SU-DHL-6 (cell line): ENCODE results near the gene UNC119.
"Not testable (repeated sequence)": the region's sequence is repeated elsewhere in the genome, so short reads cannot be mapped to it uniquely, and the experiment has no call there.

ENCODE experiments used
- H2AFZ ChIP-seq: fragments of 200-600 bp; sonication (generic); 2 replicates; pipeline ENCODE4 v1.6.1; 2014; ENCODE audit warnings: low read depth, mild to moderate bottlenecking, moderate library complexity, mixed read lengths, antibody characterized with exemption, low read length; ENCODE audit not compliant: severe bottlenecking
- H3F3A ChIP-seq: fragments of 200-600 bp; shearing (Covaris generic); 2 replicates; pipeline ENCODE4 v1.6.0; 2016; ENCODE audit warnings: antibody characterized with exemption, mild to moderate bottlenecking; ENCODE audit not compliant: insufficient read depth
- H3K27ac ChIP-seq: fragments of 200-600 bp; sonication (generic); 2 replicates; pipeline ENCODE4 v1.5.1; 2016; ENCODE audit warnings: low read depth, mild to moderate bottlenecking, low read length, moderate library complexity, mixed read lengths
- H3K27me3 ChIP-seq: fragments of 200-600 bp; sonication (generic), shearing (Covaris generic); 2 replicates; pipeline ENCODE4 v1.6.0; 2014; ENCODE audit warnings: mild to moderate bottlenecking, low read length
- H3K36me3 ChIP-seq: fragments of 200-600 bp; sonication (generic); 2 replicates; pipeline ENCODE4 v1.6.1; 2014; ENCODE audit warnings: mild to moderate bottlenecking, low read length, mixed read lengths
- H3K4me2 ChIP-seq: fragments of 300-600, 200-600 bp; shearing (Covaris generic), sonication (generic); 2 replicates; pipeline ENCODE4 v1.6.0; 2014; ENCODE audit warnings: low read length, low read depth, mild to moderate bottlenecking; ENCODE audit not compliant: poor library complexity, severe bottlenecking
- H3K4me3 ChIP-seq: fragments of 200-600 bp; sonication (generic); 2 replicates; pipeline ENCODE4 v1.5.1; 2014; ENCODE audit warnings: antibody characterized with exemption, low read length, mild to moderate bottlenecking, mixed read lengths; ENCODE audit not compliant: insufficient read depth, poor library complexity, severe bottlenecking
- H3K79me2 ChIP-seq: fragments of 200-600 bp; sonication (generic); 2 replicates; pipeline ENCODE4 v1.6.1; 2014; ENCODE audit warnings: mild to moderate bottlenecking, low read length, moderate library complexity; ENCODE audit not compliant: insufficient read depth
- H3K9ac ChIP-seq: fragments of 200-600 bp; sonication (generic); 2 replicates; pipeline ENCODE4 v1.7.0; 2014; ENCODE audit warnings: mild to moderate bottlenecking, low read length
- H3K9me2 ChIP-seq: fragments of 200-600 bp; sonication (generic); replicated peaks from 2 replicates; pipeline ENCODE4 v1.6.1; 2014; ENCODE audit warnings: low read length; ENCODE audit not compliant: insufficient read depth
- H3K9me3 ChIP-seq: fragments of 200-600 bp; sonication (generic); 2 replicates; pipeline ENCODE4 v1.6.1; 2014; ENCODE audit warnings: low read length, mixed read lengths; ENCODE audit not compliant: insufficient read depth
- H4K20me1 ChIP-seq: fragments of 200-600 bp; sonication (generic); 2 replicates; pipeline ENCODE4 v1.6.1; 2014; ENCODE audit warnings: low read depth, mild to moderate bottlenecking, antibody characterized with exemption, low read length, moderate library complexity, mixed read lengths
- EZH2phosphoT487 ChIP-seq: fragments of 200-600 bp; sonication (generic), shearing (Covaris generic); conservative IDR thresholded peaks from 2 replicates; pipeline ENCODE4 v1.6.1; 2018; ENCODE audit warnings: mild to moderate bottlenecking, antibody characterized with exemption, low read length, moderate library complexity, mixed read lengths
- TF ChIP-seq, protein P1 (sequence below): fragments of 200-600 bp; sonication (generic); IDR thresholded peaks from one replicate; pipeline ENCODE4 v1.5.1; 2017; ENCODE audit warnings: antibody characterized with exemption, mild to moderate bottlenecking, low read length, moderate library complexity; ENCODE audit not compliant: insufficient read depth, poor library complexity, severe bottlenecking

UNC119 gene

GRCh38 chr17:28523876-28524275 lies 28.5 kb downstream of the UNC119 start:
- TF ChIP-seq, protein P1, sequence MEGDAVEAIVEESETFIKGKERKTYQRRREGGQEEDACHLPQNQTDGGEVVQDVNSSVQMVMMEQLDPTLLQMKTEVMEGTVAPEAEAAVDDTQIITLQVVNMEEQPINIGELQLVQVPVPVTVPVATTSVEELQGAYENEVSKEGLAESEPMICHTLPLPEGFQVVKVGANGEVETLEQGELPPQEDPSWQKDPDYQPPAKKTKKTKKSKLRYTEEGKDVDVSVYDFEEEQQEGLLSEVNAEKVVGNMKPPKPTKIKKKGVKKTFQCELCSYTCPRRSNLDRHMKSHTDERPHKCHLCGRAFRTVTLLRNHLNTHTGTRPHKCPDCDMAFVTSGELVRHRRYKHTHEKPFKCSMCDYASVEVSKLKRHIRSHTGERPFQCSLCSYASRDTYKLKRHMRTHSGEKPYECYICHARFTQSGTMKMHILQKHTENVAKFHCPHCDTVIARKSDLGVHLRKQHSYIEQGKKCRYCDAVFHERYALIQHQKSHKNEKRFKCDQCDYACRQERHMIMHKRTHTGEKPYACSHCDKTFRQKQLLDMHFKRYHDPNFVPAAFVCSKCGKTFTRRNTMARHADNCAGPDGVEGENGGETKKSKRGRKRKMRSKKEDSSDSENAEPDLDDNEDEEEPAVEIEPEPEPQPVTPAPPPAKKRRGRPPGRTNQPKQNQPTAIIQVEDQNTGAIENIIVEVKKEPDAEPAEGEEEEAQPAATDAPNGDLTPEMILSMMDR = no peak
- no peak for TF ChIP-seq EZH2phosphoT487
- no peaks in the 10 kb centered on the region for H3K27me3 ChIP-seq

GRCh38 chr17:28523186-28523585 lies 29.2 kb downstream of the UNC119 start:
- Histone ChIP-seq H3K4me3 (no peak overlapping the region), H3K27ac (no peak overlapping the region), H2AFZ (no peak overlapping the region), H3K9me2 (no peaks in the 10 kb centered on the region), H3K27me3 (no peaks in the 10 kb centered on the region), H3K36me3 (no peaks in the 10 kb centered on the region), H3K4me2 (no peak overlapping the region), H4K20me1 (no peaks in the 10 kb centered on the region), H3K79me2 (no peaks in the 10 kb centered on the region), H3F3A (no peaks in the 10 kb centered on the region), H3K9ac (no peak overlapping the region), H3K9me3 (no peaks in the 10 kb centered on the region)
- TF ChIP-seq EZH2phosphoT487 = no peak

More at GRCh38 chr17:28523876-28524275, 28.5 kb downstream of the UNC119 start:
- H3K9ac ChIP-seq = no peak overlapping the region
- no peaks in the 10 kb centered on the region for H3K9me3 ChIP-seq
- H3K27ac ChIP-seq = no peak overlapping the region
- no peaks in the 10 kb centered on the region for H4K20me1 ChIP-seq
- no peaks in the 10 kb centered on the region for H3K9me2 ChIP-seq
- H3F3A ChIP-seq = no peaks in the 10 kb centered on the region
- H3K79me2 ChIP-seq = no peaks in the 10 kb centered on the region
- no peaks in the 10 kb centered on the region for H3K36me3 ChIP-seq
- no peak overlapping the region for H3K4me2 ChIP-seq
- H3K4me3 ChIP-seq = no peak overlapping the region
- no peak overlapping the region for H2AFZ ChIP-seq

DNA sequence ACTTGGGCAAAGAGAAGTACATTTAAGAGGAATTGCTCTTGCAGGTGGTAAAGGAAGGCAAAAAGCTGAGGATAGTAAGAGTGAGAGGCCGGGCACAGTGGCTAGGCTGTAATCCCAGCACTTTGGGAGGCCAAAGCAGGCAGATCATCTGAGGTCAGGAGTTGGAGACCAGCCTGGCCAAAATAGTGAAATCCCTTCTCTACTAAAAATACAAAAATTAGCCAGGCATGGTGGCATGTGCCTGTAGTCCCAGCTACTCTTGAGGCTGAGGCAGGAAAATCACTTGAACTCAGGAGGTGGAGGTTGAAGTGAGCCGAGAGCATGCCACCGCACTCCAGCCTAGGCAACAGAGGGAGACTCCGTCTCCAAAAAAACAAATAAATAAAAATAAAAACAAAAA lies 30.1 kb downstream of the UNC119 start:
- not testable (repeated sequence) for H3K4me3 ChIP-seq, H3K27ac ChIP-seq, H3K36me3 ChIP-seq, H3K4me2 ChIP-seq, H2AFZ ChIP-seq, H3K9me2 ChIP-seq, H3K9me3 ChIP-seq, H4K20me1 ChIP-seq, H3K27me3 ChIP-seq, H3K79me2 ChIP-seq, H3F3A ChIP-seq, H3K9ac ChIP-seq

GRCh38 chr17:28521311-28522085 lies 30.9 kb downstream of the UNC119 start:
- Histone ChIP-seq H3F3A (no peaks in the 10 kb centered on the region), H3K9me2 (no peaks in the 10 kb centered on the region), H3K9me3 (no peaks in the 10 kb centered on the region), H3K4me3 (no peak overlapping the region), H3K9ac (no peak overlapping the region), H3K27me3 (no peaks in the 10 kb centered on the region), H2AFZ (no peak overlapping the region), H3K27ac (no peak overlapping the region), H4K20me1 (no peaks in the 10 kb centered on the region), H3K36me3 (no peaks in the 10 kb centered on the region), H3K4me2 (no peak overlapping the region), H3K79me2 (no peaks in the 10 kb centered on the region)
- TF ChIP-seq EZH2phosphoT487 = no peak
- TF ChIP-seq, protein P1 = no peak
